NCI-H2107 treated with DMSO at 0.1 percent for 48 hours (cell line): ENCODE data around the gene GPR156.
"Not testable (repeated sequence)": the region's sequence is repeated elsewhere in the genome, so short reads cannot be mapped to it uniquely, and the experiment has no call there.

ENCODE experiments used
- DNase-seq: peaks from one replicate; lab custom pipeline; 2025; ENCODE audit not compliant: unreplicated experiment; lab: John Stamatoyannopoulos, UW

Gene GPR156

DNA sequence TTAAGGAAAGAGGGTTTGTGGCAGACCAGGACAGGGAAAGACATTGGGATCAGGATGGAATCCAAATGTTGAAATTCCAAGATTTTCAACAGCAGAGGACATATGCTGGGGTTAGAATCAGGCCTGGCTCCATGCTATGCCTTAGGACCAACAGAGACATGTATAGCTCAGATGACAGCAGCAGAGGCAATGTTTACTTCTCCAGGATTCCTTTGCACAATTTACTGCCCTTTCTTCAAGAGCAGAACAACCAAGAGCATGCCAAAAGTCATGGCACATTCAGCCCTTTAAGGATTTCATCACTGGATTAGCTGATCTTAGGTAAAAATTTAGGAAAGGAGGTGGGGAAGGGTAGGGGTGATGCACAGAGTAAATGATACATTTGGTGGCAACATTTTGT lies 121.2 kb downstream of the GPR156 start:
- DNase-seq, result no peak

- no peak for DNase-seq
Observed at GRCh38 chr3:120163026-120163425, 122.0 kb downstream of the GPR156 start.

DNA sequence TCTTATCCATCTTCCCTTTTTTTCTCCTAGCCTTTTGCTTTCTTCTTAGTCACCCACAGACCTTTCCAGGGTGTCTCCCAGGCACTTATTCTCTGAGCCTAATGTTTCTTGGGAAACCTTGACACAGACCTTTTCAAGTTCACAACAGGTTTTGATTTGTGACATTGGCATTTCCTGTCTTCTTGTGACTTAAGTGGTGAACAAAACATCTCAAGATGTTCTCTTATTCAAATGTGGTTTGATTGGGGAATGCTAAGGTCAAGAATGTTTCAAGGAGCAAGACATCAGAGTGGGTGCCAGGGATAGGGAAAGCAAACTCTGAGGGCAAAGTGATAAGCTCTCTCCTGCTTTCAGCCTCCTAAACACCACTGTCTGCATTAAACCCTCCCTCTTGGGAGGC lies 122.6 kb downstream of the GPR156 start:
- no peak for DNase-seq

DNA sequence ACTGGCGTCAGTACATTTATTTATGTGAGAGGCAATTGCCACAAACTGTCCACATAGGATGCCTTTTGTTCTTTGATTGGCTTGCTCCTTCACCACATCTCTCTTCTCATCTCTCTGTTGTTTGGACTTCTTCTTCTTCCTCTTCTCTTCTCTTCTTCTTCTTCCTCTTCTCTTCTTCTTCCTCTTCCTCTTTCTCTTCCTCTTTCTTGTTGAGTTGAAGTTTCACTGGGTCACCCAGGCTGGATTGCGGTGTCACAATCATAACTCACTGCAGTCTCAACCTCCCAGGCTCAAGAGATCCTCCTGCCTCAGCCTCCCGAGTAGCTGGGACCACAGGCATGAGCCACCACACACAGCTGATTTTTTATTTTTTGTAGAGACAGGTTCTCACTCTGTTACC lies 123.1 kb downstream of the GPR156 start:
- DNase-seq, result no peak

GRCh38 chr3:120160050-120160449 lies 125.0 kb downstream of the GPR156 start:
- peak; percentile 18 for DNase-seq

DNA sequence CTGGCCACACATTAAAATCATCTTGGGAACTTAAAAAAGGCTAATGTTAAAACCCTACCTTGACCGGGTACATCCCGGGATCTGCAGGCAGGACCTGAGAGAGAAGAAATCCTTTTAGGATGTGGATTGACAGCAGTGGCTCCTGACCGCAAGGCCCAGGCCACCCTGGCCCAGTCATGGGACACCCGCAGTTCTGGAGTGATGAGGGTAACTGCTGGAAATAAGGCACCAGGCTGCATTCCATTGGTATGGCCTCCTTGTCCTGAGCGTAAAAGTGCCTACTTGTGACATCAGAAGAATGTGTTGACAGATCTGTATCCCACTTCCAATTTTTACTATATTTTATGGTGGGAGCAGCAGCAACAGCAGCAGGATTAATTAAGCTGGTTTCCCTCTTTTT lies 127.3 kb downstream of the GPR156 start:
- DNase-seq, result no peak

DNA sequence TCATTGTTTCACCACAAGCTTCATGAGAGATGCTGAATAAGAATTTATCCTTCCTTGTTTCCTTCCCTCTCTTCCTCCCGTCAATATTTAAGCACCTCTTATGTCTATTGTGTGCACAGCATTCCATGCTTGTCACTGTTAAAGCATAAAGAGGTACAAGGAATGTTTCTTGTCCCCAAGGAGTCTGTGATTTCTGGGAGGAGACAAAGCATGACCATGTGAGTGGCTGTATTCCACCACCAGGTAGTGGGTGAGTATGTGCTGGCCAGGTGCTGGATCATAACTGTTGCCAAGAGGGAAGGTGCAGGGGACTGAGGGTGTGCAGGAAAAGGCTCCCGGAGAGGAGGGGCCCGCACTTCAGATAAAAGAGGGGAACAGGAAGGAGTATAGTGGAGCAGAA lies 127.9 kb downstream of the GPR156 start:
- no peak for DNase-seq

DNA sequence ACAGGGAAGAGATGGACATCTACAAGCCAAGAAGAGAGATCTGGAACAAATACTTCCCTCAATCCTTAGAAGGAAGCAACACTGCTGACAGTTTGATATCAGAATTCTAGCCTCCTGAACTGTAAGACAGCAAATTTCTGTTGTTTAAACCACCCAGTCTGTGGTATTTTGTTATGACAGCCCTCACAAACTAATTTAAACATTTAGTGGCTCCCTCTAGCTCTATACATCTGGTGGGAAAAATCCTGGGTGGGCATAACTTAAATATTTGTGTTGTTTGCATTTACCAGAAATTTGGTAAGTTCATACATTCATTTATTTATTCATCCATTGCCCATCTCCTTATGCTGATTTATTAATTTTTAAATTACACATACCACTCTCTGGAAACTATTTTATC lies 128.3 kb downstream of the GPR156 start:
- DNase-seq, result no peak

GRCh38 chr3:120155694-120156093 lies 129.3 kb downstream of the GPR156 start:
- DNase-seq, result not testable (repeated sequence)

GRCh38 chr3:120155108-120155507 lies 129.9 kb downstream of the GPR156 start:
- DNase-seq, result no peak

DNA sequence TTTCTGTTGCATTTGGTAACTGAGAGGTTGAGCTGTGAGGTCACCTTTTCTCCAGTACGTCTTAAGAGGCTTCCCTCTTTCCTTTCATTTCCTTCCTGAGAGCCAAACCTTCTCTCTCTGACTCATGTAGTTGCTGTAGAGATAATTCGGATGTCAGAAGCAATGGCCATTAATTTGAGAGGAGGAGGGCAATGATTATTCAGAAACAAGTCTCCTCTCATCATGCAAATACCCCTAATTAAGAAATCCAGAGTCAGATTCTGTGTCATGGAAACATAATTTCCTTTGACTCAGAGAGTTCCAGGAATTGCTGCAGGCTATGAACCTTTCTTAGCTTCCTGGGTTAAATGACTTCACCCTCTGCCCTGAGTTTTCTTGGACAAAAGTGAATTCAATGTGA lies 131.7 kb downstream of the GPR156 start:
- DNase-seq, result no peak

DNA sequence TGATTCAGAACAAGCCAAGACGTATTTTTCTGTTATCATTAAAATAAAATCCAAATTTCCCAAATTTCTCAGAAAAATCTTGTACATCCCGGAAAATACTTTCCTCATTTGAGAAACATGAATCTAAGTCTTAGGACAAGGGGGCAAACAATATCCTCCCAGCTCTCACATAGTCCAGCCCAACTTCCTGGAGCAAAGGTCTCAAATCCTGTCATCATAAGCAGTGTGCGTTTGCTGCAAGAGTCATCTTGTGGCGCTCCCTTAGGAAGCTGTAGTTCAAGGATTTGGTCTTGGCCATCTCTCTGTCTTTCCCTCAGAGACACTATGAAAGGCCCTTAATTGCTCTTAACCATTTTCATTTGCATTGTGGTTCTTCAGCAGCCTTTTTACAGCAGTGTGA lies 133.2 kb downstream of the GPR156 start:
- no peak for DNase-seq

- DNase-seq, result peak; percentile 56
Observed at GRCh38 chr3:120148187-120148949, 136.7 kb downstream of the GPR156 start.

DNA sequence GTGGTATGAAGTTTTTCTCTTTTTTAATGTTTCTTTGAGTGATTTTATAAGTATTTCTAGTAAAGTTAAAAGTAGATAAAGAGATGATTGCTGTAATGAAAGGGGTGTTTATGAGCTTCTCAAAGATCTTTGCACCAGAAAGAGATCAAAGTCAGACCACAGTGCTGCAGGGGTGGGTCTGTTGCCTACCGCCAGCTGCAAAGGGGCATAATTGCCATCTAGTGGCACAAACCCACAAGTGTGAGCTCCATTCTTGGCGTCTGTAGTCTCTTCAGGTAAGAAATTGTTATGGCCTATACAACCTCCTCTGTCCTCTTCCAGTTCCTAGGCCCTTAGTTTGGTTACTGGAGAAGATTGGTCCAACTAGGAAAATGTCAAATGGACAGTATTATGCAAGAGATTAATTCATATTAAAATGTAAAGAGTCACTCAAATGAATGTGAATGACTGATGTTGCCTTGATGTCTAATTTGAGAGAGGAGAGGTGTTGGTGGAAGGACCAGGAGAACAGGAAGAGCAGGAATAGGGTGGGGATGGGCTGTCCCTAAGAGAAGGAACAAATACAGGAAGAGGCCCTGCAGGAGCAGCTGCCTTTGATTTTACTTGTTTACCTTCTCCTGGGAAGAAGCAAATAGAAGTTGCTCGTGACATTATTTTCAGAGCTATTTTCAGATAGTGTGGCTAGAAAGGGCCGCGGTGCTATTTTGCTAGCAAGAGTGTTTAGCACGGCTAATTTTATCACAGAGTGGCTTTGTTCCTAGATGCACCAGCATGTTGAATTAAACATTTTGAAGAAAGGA lies 137.8 kb downstream of the GPR156 start:
- peak; percentile 71 for DNase-seq

- no peak for DNase-seq
Observed at GRCh38 chr3:120145542-120146285, 139.3 kb downstream of the GPR156 start.

DNA sequence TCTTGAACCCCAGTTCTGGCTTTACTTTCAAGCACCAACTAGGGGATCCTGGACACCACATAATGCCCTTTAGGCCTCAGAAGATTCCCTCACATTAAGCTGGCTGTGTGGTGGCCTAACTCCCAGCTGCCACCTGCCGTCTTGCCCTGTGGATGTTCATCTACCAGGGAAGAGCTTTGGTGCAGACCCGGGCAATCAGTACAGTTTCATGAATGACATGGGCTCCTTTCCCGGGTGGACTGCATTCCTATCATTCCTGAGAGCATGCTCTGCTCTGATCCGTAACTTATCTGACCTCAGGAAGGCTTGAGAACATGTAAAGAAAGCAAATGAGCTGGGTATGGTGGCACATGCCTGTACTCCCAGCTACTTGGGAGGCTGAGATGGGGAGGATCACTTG lies 140.8 kb downstream of the GPR156 start:
- DNase-seq, result no peak

DNA sequence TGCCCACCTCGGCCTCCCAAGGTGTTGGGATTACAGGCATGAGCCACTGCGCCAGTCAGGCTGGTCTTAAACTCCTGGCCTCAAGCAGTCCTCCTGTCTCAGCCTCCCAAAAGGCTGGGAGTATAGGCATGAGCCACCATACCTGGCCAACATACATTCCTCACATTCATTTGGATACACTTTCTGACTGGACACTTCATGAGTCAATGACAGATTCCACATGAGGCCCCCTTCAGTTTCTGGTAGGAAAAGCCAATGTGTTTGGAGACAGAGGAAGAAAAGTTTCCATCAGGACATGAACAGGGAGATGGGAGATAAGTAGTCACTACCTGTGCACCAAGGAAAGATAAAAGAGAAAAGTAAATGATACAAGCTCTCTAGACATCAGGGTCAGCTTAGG lies 141.3 kb downstream of the GPR156 start:
- DNase-seq, result no peak

GRCh38 chr3:120142236-120142635 lies 142.8 kb downstream of the GPR156 start:
- no peak for DNase-seq

DNA sequence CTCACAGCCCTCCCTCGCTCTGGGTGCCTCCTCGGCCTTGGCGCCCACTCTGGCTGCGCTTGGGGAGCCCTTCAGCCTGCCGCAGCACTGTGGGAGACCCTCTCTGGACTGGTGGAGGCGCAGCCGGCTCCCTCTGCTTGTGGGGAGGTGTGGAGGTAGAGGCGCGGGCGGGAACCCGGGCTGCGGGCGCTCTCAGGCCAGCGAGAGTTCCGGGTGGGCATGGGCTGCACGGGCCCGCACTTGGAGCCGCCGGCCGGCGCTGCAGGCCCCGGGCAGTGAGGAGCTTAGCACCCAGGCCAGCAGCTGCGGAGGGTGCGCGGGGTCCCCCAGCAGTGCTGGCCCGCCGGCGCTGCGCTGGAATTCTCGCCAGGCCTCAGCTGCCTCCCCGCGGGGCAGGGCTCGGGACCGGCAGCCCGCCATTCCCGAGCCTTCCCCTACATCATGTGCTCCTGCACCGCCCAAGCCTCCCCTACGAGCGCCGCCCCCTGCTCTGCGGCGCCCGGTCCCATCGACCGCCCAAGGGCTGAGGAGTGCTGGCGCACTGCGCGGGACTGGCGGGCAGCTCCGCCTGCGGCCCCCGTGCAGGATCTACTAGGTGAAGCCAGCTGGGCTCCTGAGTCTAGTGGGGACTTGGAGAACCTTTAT lies 144.8 kb downstream of the GPR156 start:
- no peak for DNase-seq

DNA sequence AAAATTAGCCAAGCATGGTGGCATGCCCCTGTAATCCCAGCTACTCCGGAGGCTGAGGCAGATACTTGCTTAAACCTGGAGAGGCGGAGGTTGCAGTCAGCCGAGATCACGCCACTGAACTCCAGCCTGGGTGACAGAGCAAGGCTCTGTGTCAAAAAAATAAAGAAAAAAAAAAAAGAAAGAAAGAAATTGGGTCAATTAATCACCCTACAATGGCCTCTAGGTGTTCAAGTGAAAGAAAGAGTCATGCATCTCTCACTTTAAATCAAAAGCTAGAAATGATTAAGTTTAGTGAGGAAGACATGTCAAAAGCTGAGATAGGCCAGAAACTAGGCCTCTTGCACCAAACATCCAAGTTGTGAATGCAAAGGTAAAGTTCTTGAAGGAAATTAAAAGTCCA lies 145.9 kb downstream of the GPR156 start:
- no peak for DNase-seq

DNA sequence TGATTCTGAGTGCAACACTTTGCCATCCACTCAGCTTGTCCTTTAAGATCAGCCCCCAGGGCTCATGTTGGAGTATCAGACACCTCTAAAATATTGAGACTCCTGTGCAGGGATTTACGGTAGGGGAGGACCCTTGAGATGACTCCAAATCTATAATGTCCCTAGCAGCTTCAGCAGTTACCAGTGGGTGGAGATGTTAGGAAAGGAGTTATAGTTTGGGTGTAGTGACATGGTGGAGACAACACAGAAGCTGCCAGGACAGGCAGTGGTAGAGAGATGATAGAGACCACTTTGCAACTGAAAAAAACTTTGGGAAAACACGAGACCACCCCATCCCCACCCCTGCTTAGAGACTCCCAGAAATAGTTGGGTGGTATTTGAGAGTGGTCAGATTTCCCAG lies 147.5 kb downstream of the GPR156 start:
- DNase-seq, result no peak
